GM18499 (cell line): ENCODE data around the gene LRIT2.

Experiments used
- ATAC-seq: cut with Tn5 transposase; IDR thresholded peaks from one replicate; pipeline ENCODE4 v1.9.1; 2021; ENCODE audit warnings: moderate number of reproducible peaks; ENCODE audit not compliant: insufficient read depth, unreplicated experiment

LRIT2 gene

GRCh38 chr10:84244651-84245270 lies 19.4 kb upstream of the LRIT2 start, which contains the start of gene RGR:
Gene RGR, plus strand, starts transcription at chr10:84245053. Its CDS starts 38 bp downstream, at chr10:84245091.
- ATAC-seq: no peak

- ATAC-seq: no peak
Observed at GRCh38 chr10:84243759-84244158, 18.4 kb upstream of the LRIT2 start.

- ATAC-seq: no peak
Observed at GRCh38 chr10:84241185-84241790, 15.9 kb upstream of the LRIT2 start, which contains the start of gene LRIT1. Gene LRIT1, minus strand, starts transcription at chr10:84241546. Its CDS starts 107 bp downstream, at chr10:84241439.

- no peak for ATAC-seq
Observed at GRCh38 chr10:84238909-84239308, 13.6 kb upstream of the LRIT2 start.

GRCh38 chr10:84237199-84238051 lies 12.1 kb upstream of the LRIT2 start:
- no peak for ATAC-seq

GRCh38 chr10:84236807-84237198 lies 11.5 kb upstream of the LRIT2 start:
- ATAC-seq: no peak

- ATAC-seq: no peak
Observed at GRCh38 chr10:84235096-84235495, 9.8 kb upstream of the LRIT2 start.

- ATAC-seq: no peak
Observed at GRCh38 chr10:84234479-84234878, 9.1 kb upstream of the LRIT2 start.

GRCh38 chr10:84233940-84234339 lies 8.6 kb upstream of the LRIT2 start:
- no peak for ATAC-seq

- ATAC-seq: no peak
Observed at GRCh38 chr10:84232376-84232775, 7.0 kb upstream of the LRIT2 start.

GRCh38 chr10:84230359-84230758 lies 5.0 kb upstream of the LRIT2 start:
- ATAC-seq: no peak

GRCh38 chr10:84227810-84228209 lies 2.5 kb upstream of the LRIT2 start:
- no peak for ATAC-seq

GRCh38 chr10:84226616-84227015 lies 1.3 kb upstream of the LRIT2 start:
- ATAC-seq: no peak

- no peak for ATAC-seq
Observed at GRCh38 chr10:84224411-84225028, 824 bp downstream of the LRIT2 start.

- no peak for ATAC-seq
Observed at GRCh38 chr10:84221916-84222315, 3.4 kb downstream of the LRIT2 start.

- ATAC-seq: no peak
Observed at GRCh38 chr10:84217746-84218145, 7.6 kb downstream of the LRIT2 start.

- ATAC-seq: no peak
Observed at GRCh38 chr10:84216834-84217233, 8.5 kb downstream of the LRIT2 start.

GRCh38 chr10:84214612-84215235 lies 10.6 kb downstream of the LRIT2 start:
- ATAC-seq: peak; percentile 69

GRCh38 chr10:84214046-84214572 lies 11.2 kb downstream of the LRIT2 start:
- no peak for ATAC-seq

- ATAC-seq: no peak
Observed at GRCh38 chr10:84213076-84213475, 12.3 kb downstream of the LRIT2 start.
